Measurements from ENCODE around the gene SPAG4. TPM values are rescaled to one million over a fixed set of nuclear protein-coding genes. Genes with fewer than 3 reads are reported as not detected.

SPAG4 gene
- total RNA-seq, 1 donor from 2014 or later: 15.2 TPM

GRCh38 chr20:35619196-35620095 lies 3.8 kb downstream of the SPAG4 start:
- peak; percentile 54 for TF ChIP-seq CTCF (IDR thresholded peaks at IDR 0.05; ENCODE audit: unreplicated experiment)
- Mint-ChIP-seq H3K4me1 (ENCODE audit: unreplicated experiment) (peaks cover 12% of the 10 kb centered on the region), H3K9me3 (ENCODE audit: unreplicated experiment) (no peaks in the 10 kb centered on the region), H3K36me3 (ENCODE audit: low read depth, unreplicated experiment) (peaks cover 4% of the 10 kb centered on the region), H3K27ac (ENCODE audit: unreplicated experiment) (no peak overlapping the region), H3K4me3 (ENCODE audit: unreplicated experiment) (peak overlapping the region; percentile 93), H3K27me3 (ENCODE audit: unreplicated experiment) (peaks cover 12% of the 10 kb centered on the region)
- DNase-seq (ENCODE audit: low spot score): peak; percentile 83

GRCh38 chr20:35620818-35621559 lies 5.4 kb downstream of the SPAG4 start:
- no peak for DNase-seq (ENCODE audit: low spot score)
- H3K4me1 Mint-ChIP-seq (ENCODE audit: unreplicated experiment): peaks cover 8% of the 10 kb centered on the region
- no peak overlapping the region for H3K27ac Mint-ChIP-seq (ENCODE audit: unreplicated experiment)
- H3K36me3 Mint-ChIP-seq (ENCODE audit: low read depth, unreplicated experiment): peaks cover 10% of the 10 kb centered on the region
- no peaks in the 10 kb centered on the region for H3K9me3 Mint-ChIP-seq (ENCODE audit: unreplicated experiment)
- H3K27me3 Mint-ChIP-seq (ENCODE audit: unreplicated experiment): peaks cover 8% of the 10 kb centered on the region
- TF ChIP-seq CTCF (IDR thresholded peaks at IDR 0.05; ENCODE audit: unreplicated experiment): no peak
- H3K4me3 Mint-ChIP-seq (ENCODE audit: unreplicated experiment): no peak overlapping the region

- H3K27ac Mint-ChIP-seq (ENCODE audit: unreplicated experiment): no peak overlapping the region
- peaks cover 7% of the 10 kb centered on the region for H3K27me3 Mint-ChIP-seq (ENCODE audit: unreplicated experiment)
- no peak overlapping the region for H3K4me3 Mint-ChIP-seq (ENCODE audit: unreplicated experiment)
- H3K4me1 Mint-ChIP-seq (ENCODE audit: unreplicated experiment): peaks cover 8% of the 10 kb centered on the region
- H3K36me3 Mint-ChIP-seq (ENCODE audit: low read depth, unreplicated experiment): peaks cover 16% of the 10 kb centered on the region
- peak; percentile 36 for TF ChIP-seq CTCF (IDR thresholded peaks at IDR 0.05; ENCODE audit: unreplicated experiment)
- DNase-seq (ENCODE audit: low spot score): no peak
- H3K9me3 Mint-ChIP-seq (ENCODE audit: unreplicated experiment): no peaks in the 10 kb centered on the region
These were observed 5.9 kb downstream of the SPAG4 start for GRCh38 chr20:35621560-35621946.

- peaks cover 29% of the 10 kb centered on the region for H3K36me3 Mint-ChIP-seq (ENCODE audit: low read depth, unreplicated experiment)
- no peak overlapping the region for H3K4me3 Mint-ChIP-seq (ENCODE audit: unreplicated experiment)
- peaks cover 3% of the 10 kb centered on the region for H3K27me3 Mint-ChIP-seq (ENCODE audit: unreplicated experiment)
- H3K27ac Mint-ChIP-seq (ENCODE audit: unreplicated experiment): no peak overlapping the region
- DNase-seq (ENCODE audit: low spot score): no peak
- TF ChIP-seq CTCF (IDR thresholded peaks at IDR 0.05; ENCODE audit: unreplicated experiment): no peak
- H3K9me3 Mint-ChIP-seq (ENCODE audit: unreplicated experiment): no peaks in the 10 kb centered on the region
- no peaks in the 10 kb centered on the region for H3K4me1 Mint-ChIP-seq (ENCODE audit: unreplicated experiment)
These were observed 10.2 kb downstream of the SPAG4 start for GRCh38 chr20:35625584-35626385.
